ENCODE results near the gene STUB1.

DNA sequence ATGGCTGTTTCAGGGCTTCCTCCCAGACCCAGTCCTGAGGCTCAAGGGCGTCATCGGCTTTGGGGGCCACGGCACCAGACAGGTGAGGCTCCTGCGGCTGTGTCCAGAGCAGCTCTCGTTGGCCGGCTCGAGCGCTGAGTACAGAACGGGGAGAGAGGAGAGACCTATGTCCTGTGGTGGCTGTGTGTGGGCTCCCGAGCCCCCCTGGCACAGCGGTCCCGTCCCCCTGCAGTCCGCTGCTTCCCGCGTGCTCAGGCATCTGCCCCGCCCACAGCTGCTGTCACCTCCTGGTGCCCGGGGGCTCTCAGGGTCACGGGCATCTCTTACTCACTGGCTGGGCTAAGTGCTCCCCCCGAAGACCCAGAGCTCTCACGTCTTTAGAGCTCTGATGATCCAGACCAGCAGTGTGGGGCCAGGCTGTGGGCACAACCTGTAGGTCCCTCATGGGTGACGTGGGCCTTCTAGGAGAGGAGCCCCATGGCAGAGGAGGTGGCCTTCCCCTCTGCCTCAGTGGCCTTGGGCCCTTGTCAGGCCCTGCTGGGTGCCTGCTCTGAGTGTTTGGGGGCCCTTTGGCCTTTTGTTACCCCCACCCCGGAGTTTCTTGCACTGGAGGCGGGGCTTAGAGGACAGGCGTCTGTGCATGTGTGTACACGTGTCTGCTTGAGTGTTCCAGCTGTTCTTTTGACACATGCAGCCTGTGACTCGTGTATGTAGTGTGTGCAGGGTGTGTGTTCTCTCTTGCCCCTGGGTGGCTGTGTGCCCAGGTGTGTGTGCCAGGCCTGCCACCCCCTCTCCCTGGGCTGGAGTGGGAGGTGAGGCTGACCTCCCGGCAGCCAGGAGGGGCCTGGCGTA is 27.5 kb upstream of the STUB1 start:
- TF ChIP-seq CTCF (IDR thresholded peaks at IDR 0.05): no peak
- no peak for TF ChIP-seq POLR2A (IDR thresholded peaks at IDR 0.05)
- TF ChIP-seq EP300 (IDR thresholded peaks at IDR 0.05): no peak
- TF ChIP-seq POLR2AphosphoS5 (IDR thresholded peaks at IDR 0.05): no peak

All from stomach (tissue), 4 donors.